ENCODE data around the gene C4B. TPM values are rescaled to one million over a fixed set of nuclear protein-coding genes. Genes with fewer than 3 reads are reported as not detected.
"Not testable (repeated sequence)": the region's sequence is repeated elsewhere in the genome, so short reads cannot be mapped to it uniquely, and the experiment has no call there.

Gene C4B
- total RNA-seq, 2 experiments from 2014 or later, result 3.4 to 5.0 TPM

GRCh38 chr6:32022100-32022499 lies 7.5 kb downstream of the C4B start:
- H3K9me3 Mint-ChIP-seq; POLR2A ChIA-PET; H3K4me3 Mint-ChIP-seq; H3K4me1 Mint-ChIP-seq; H3K27me3 Mint-ChIP-seq; H3K27ac Mint-ChIP-seq; CTCF ChIA-PET; DNase-seq; H3K36me3 Mint-ChIP-seq (ENCODE audit: low read depth): not testable (repeated sequence)

- H3K9me3 Mint-ChIP-seq; H3K36me3 Mint-ChIP-seq (ENCODE audit: low read depth); H3K27me3 Mint-ChIP-seq; H3K4me3 Mint-ChIP-seq; H3K4me1 Mint-ChIP-seq; H3K27ac Mint-ChIP-seq; DNase-seq; CTCF ChIA-PET; POLR2A ChIA-PET: not testable (repeated sequence)
Observed at GRCh38 chr6:32028631-32029030, 14.0 kb downstream of the C4B start.

GRCh38 chr6:32029553-32029952 lies 15.0 kb downstream of the C4B start:
- H3K4me3 Mint-ChIP-seq; CTCF ChIA-PET; H3K36me3 Mint-ChIP-seq (ENCODE audit: low read depth); H3K27me3 Mint-ChIP-seq; DNase-seq; H3K4me1 Mint-ChIP-seq; H3K9me3 Mint-ChIP-seq; H3K27ac Mint-ChIP-seq; POLR2A ChIA-PET: not testable (repeated sequence)

- H3K36me3 Mint-ChIP-seq (ENCODE audit: low read depth); H3K27ac Mint-ChIP-seq; H3K27me3 Mint-ChIP-seq; H3K9me3 Mint-ChIP-seq; CTCF ChIA-PET; POLR2A ChIA-PET; DNase-seq; H3K4me3 Mint-ChIP-seq; H3K4me1 Mint-ChIP-seq: not testable (repeated sequence)
Observed at GRCh38 chr6:32035283-32036013, 20.9 kb downstream of the C4B start.

- POLR2A ChIA-PET, CTCF ChIA-PET: not testable (repeated sequence)
Observed at GRCh38 chr6:32037136-32037535, 22.5 kb downstream of the C4B start.

GRCh38 chr6:32037598-32038524 lies 23.3 kb downstream of the C4B start, which contains the start of gene CYP21A2:
TSS of gene CYP21A2 (plus strand) at chr6:32038415. CDS start at chr6:32038423, 8 bp downstream.
- H3K36me3 Mint-ChIP-seq (ENCODE audit: low read depth); CTCF ChIA-PET; H3K9me3 Mint-ChIP-seq; H3K4me3 Mint-ChIP-seq; H3K4me1 Mint-ChIP-seq; H3K27me3 Mint-ChIP-seq; DNase-seq; H3K27ac Mint-ChIP-seq; POLR2A ChIA-PET: not testable (repeated sequence)

More at GRCh38 chr6:32037136-32037535, 22.5 kb downstream of the C4B start:
- not testable (repeated sequence) for H3K27me3 Mint-ChIP-seq; H3K9me3 Mint-ChIP-seq; H3K4me1 Mint-ChIP-seq; DNase-seq; H3K4me3 Mint-ChIP-seq; H3K36me3 Mint-ChIP-seq (ENCODE audit: low read depth); H3K27ac Mint-ChIP-seq

- H3K4me1 Mint-ChIP-seq, POLR2A ChIA-PET: not testable (repeated sequence)
Observed at GRCh38 chr6:32038878-32039277, 24.3 kb downstream of the C4B start.

GRCh38 chr6:32039321-32040274 lies 25.0 kb downstream of the C4B start:
- H3K36me3 Mint-ChIP-seq (ENCODE audit: low read depth); DNase-seq; H3K4me1 Mint-ChIP-seq; H3K9me3 Mint-ChIP-seq; H3K27ac Mint-ChIP-seq; CTCF ChIA-PET; H3K4me3 Mint-ChIP-seq; H3K27me3 Mint-ChIP-seq; POLR2A ChIA-PET: not testable (repeated sequence)

More at GRCh38 chr6:32038878-32039277, 24.3 kb downstream of the C4B start:
- H3K27me3 Mint-ChIP-seq; H3K4me3 Mint-ChIP-seq; H3K9me3 Mint-ChIP-seq; DNase-seq; H3K27ac Mint-ChIP-seq; CTCF ChIA-PET; H3K36me3 Mint-ChIP-seq (ENCODE audit: low read depth): not testable (repeated sequence)

- H3K4me1 Mint-ChIP-seq; H3K4me3 Mint-ChIP-seq; CTCF ChIA-PET; POLR2A ChIA-PET; H3K9me3 Mint-ChIP-seq; H3K27ac Mint-ChIP-seq; H3K27me3 Mint-ChIP-seq; DNase-seq; H3K36me3 Mint-ChIP-seq (ENCODE audit: low read depth): not testable (repeated sequence)
Observed at GRCh38 chr6:32040299-32041049, 25.9 kb downstream of the C4B start.

- CTCF ChIA-PET; H3K4me1 Mint-ChIP-seq; POLR2A ChIA-PET; H3K27ac Mint-ChIP-seq; H3K36me3 Mint-ChIP-seq (ENCODE audit: low read depth); DNase-seq; H3K9me3 Mint-ChIP-seq; H3K4me3 Mint-ChIP-seq; H3K27me3 Mint-ChIP-seq: not testable (repeated sequence)
Observed at GRCh38 chr6:32041050-32041321, 26.4 kb downstream of the C4B start.

GRCh38 chr6:32041385-32041784 lies 26.8 kb downstream of the C4B start:
- CTCF ChIA-PET; H3K27ac Mint-ChIP-seq; H3K36me3 Mint-ChIP-seq (ENCODE audit: low read depth); H3K9me3 Mint-ChIP-seq; H3K4me3 Mint-ChIP-seq; POLR2A ChIA-PET; H3K4me1 Mint-ChIP-seq; DNase-seq; H3K27me3 Mint-ChIP-seq: not testable (repeated sequence)

- H3K4me1 Mint-ChIP-seq; H3K9me3 Mint-ChIP-seq; POLR2A ChIA-PET; H3K36me3 Mint-ChIP-seq (ENCODE audit: low read depth); H3K27me3 Mint-ChIP-seq; CTCF ChIA-PET; H3K27ac Mint-ChIP-seq; DNase-seq; H3K4me3 Mint-ChIP-seq: not testable (repeated sequence)
Observed at GRCh38 chr6:32042276-32042675, 27.7 kb downstream of the C4B start.
